ENCODE results near the gene TTC13.

TTC13 gene

DNA sequence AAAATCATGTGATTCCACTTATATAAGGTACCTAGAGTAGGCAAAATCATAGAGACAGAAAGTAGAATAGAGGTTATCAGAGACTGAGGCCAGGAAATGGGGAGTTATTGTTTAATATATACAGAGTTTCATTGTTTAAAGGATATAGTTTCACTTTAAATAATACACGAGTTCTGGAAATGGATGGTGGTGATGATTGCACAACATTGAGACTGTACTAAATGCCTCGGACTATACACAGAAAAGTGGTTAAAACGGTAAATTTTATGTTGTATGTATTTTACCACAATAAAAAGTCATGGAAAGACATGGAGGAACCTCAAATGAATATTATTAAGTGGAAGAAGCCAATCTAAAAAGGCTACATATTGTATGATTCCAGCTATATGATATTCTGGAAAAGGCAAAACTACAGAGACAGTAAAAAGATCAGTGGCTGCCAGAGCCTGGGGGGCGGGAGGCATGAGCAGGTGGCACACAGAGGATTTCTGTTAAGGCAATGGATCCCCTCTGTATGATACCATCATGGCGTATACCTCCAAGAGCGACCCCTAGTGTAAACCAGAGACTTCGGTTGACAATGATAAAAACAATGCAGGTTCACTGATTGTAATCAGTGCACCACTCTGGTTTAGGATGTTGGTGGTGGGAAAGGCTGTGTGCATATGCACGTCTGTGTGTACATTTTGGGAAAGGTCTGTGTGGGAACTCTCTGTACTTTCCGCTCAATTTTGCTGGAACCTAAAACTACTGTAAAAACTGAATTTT is 117.9 kb downstream of the TTC13 start:
- no peaks in the 10 kb centered on the region for H3K9me3 ChIP-seq (ENCODE audit: control insufficient read depth, insufficient read depth, low read length)
- no peak overlapping the region for H3K9ac ChIP-seq (ENCODE audit: low read depth, low read length)
- H3K36me3 ChIP-seq (ENCODE audit: insufficient read depth, low read length) = no peaks in the 10 kb centered on the region
- H3K4me1 ChIP-seq (ENCODE audit: insufficient read depth, low read length) = no peaks in the 10 kb centered on the region

- no peaks in the 10 kb centered on the region for H3K4me1 ChIP-seq (ENCODE audit: insufficient read depth, low read length)
- no peaks in the 10 kb centered on the region for H3K9me3 ChIP-seq (ENCODE audit: control insufficient read depth, insufficient read depth, low read length)
- H3K36me3 ChIP-seq (ENCODE audit: insufficient read depth, low read length) = no peaks in the 10 kb centered on the region; the same call in 1 of the 2 replicates
- no peak overlapping the region for H3K9ac ChIP-seq (ENCODE audit: low read depth, low read length)
Observed at GRCh38 chr1:230858918-230859729, 119.5 kb downstream of the TTC13 start.

DNA sequence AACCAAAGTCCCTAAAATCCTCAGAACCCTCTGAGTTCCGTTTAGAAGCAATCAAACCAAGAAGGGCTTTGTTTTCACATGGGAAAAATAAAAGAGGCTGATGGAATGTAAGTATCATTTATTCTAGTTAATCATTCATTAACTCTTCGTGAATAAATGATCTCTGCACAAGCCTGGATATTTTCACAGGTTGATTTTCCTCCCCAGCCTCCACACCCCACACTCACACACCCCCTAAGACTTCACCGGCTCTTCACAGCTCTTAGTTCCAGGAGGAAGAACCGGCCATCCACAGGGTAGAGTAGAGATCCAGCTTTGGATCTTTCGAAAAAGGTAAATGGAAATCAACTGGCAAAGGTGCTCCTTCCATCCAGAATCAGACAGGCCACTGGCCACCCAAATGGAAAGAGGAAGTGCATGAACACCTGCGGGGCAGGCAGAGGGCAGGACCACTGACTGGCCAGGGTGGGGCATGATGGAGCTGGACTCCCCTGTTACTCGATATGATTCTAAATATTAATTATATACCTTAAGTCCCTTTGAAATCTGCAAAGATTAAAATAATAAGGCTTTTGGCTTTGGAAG is 120.3 kb downstream of the TTC13 start:
- H3K36me3 ChIP-seq (ENCODE audit: insufficient read depth, low read length) = peaks cover 2% of the 10 kb centered on the region; the same call in 1 of the 2 replicates
- no peak overlapping the region for H3K9ac ChIP-seq (ENCODE audit: low read depth, low read length)
- H3K9me3 ChIP-seq (ENCODE audit: control insufficient read depth, insufficient read depth, low read length) = no peaks in the 10 kb centered on the region
- no peaks in the 10 kb centered on the region for H3K4me1 ChIP-seq (ENCODE audit: insufficient read depth, low read length)

GRCh38 chr1:230857822-230858221 is 120.8 kb downstream of the TTC13 start:
- Histone ChIP-seq H3K9ac (ENCODE audit: low read depth, low read length) (no peak overlapping the region), H3K36me3 (ENCODE audit: insufficient read depth, low read length) (peaks cover 3% of the 10 kb centered on the region; the same call in 1 of the 2 replicates), H3K9me3 (ENCODE audit: control insufficient read depth, insufficient read depth, low read length) (no peaks in the 10 kb centered on the region), H3K4me1 (ENCODE audit: insufficient read depth, low read length) (no peaks in the 10 kb centered on the region)

DNA sequence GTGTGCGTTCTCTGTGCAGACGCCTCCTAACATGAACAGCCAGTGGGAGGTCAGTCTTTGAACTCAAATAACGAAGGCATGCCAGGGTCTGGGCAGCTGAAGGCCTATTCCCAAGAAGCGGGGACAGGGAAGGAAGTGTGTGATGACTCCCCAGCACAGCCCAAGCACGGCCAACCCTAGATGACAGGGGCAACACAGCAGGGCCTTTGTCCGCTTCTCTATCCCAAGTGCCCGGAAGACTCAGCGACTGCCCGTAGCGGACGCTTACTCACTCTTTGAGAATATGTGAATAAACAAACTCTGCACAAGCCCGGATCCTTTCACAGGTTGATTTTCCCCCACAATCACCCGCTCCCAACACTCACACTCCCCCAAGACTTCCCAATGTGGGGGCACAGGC is 121.6 kb downstream of the TTC13 start:
- H3K36me3 ChIP-seq (ENCODE audit: insufficient read depth, low read length) = peaks cover 3% of the 10 kb centered on the region; the same call in 1 of the 2 replicates
- H3K9ac ChIP-seq (ENCODE audit: low read depth, low read length) = no peak overlapping the region
- no peaks in the 10 kb centered on the region for H3K9me3 ChIP-seq (ENCODE audit: control insufficient read depth, insufficient read depth, low read length)
- no peaks in the 10 kb centered on the region; the same call in 1 of the 2 replicates for H3K4me1 ChIP-seq (ENCODE audit: insufficient read depth, low read length)

Data from ES-I3 (cell line).